ENCODE measurements around the gene CDKL1.

The CDKL1 gene

DNA sequence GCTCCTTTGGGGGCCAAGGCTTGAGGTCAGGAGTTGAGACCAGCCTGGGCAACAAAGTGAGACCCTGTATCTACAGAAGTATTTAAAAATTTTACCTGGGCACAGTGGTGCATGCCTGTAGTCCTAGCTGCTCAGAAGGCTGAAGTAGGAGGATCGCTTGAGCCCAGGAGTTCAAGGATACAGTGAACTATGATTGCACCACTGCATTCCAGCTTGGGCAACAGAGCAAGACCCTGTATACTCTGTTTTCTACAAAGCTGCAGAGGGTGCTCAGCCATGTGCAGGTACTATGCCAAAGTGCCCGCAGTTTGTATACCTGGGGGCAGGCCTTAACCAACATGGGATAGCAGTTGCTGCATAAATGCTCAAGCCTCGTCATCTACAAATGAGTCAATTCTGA is 26.8 kb upstream of the CDKL1 start:
- no peak overlapping the region for H3K4me3 ChIP-seq (ENCODE audit: low read depth, low read length)
- TF ChIP-seq CTCF (IDR thresholded peaks at IDR 0.05; ENCODE audit: low read depth, low read length) (no peak), MAX (IDR thresholded peaks at IDR 0.05; ENCODE audit: low read depth, low read length) (no peak), POLR2A (IDR thresholded peaks at IDR 0.05; ENCODE audit: extremely low read depth, insufficient read length) (no peak), MYC (IDR thresholded peaks at IDR 0.05; ENCODE audit: low read depth, low read length) (no peak)
- no peak for DNase-seq (ENCODE audit: low read depth)

- TF ChIP-seq POLR2A (IDR thresholded peaks at IDR 0.05; ENCODE audit: extremely low read depth, insufficient read length) (no peak), CTCF (IDR thresholded peaks at IDR 0.05; ENCODE audit: low read depth, low read length) (no peak), MAX (IDR thresholded peaks at IDR 0.05; ENCODE audit: low read depth, low read length) (no peak), MYC (IDR thresholded peaks at IDR 0.05; ENCODE audit: low read depth, low read length) (no peak)
- H3K4me3 ChIP-seq (ENCODE audit: low read depth, low read length), result no peak overlapping the region
- DNase-seq (ENCODE audit: low read depth), result no peak
These were observed 24.8 kb upstream of the CDKL1 start for GRCh38 chr14:50421499-50421898.

DNA sequence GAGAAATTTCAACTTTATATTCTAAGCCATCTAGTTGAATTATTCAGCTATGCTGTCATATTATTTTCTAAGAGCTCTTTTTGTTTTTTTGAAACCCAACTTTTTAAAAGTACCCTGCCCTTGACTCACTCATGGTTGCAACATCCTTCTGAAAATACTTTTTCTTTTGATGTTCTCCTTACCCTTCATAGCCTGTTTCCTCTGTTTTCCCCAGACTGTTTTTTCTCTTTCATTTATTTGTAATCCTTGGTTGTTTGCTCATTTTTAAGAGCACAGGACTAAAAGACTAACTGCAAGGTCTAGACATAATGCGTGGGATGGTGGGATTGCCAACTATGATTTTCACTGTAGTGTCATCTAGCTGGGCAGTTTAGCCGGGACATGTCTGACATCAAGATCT is 21.2 kb upstream of the CDKL1 start:
- H3K4me3 ChIP-seq (ENCODE audit: low read depth, low read length), result no peak overlapping the region
- no peak for TF ChIP-seq MAX (IDR thresholded peaks at IDR 0.05; ENCODE audit: low read depth, low read length)
- no peak for TF ChIP-seq MYC (IDR thresholded peaks at IDR 0.05; ENCODE audit: low read depth, low read length)
- no peak for TF ChIP-seq CTCF (IDR thresholded peaks at IDR 0.05; ENCODE audit: low read depth, low read length)
- no peak for TF ChIP-seq POLR2A (IDR thresholded peaks at IDR 0.05; ENCODE audit: extremely low read depth, insufficient read length)
- DNase-seq (ENCODE audit: low read depth), result no peak

DNA sequence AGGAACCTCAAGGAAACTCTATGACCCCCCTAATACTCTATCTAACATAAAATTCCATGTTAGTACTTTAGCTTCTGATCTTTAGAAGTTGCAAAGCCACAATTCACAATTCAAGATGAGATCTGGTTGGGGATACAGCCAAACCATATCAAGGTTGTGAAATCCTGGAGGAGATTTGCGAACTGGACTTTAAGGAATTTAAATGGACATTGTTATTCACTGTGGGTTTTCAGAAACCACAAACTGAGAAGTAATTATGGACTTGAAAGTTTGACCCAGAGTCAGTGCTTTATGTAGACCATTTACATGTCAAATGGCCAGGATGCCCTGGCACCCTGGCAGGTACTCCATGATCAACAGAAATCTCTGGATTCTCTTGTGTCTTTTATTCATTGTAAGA is 14.2 kb upstream of the CDKL1 start:
- no peak overlapping the region for H3K4me3 ChIP-seq (ENCODE audit: low read depth, low read length)
- TF ChIP-seq MYC (IDR thresholded peaks at IDR 0.05; ENCODE audit: low read depth, low read length), result no peak
- TF ChIP-seq MAX (IDR thresholded peaks at IDR 0.05; ENCODE audit: low read depth, low read length), result no peak
- TF ChIP-seq CTCF (IDR thresholded peaks at IDR 0.05; ENCODE audit: low read depth, low read length), result no peak
- TF ChIP-seq POLR2A (IDR thresholded peaks at IDR 0.05; ENCODE audit: extremely low read depth, insufficient read length), result no peak
- no peak for DNase-seq (ENCODE audit: low read depth)

DNA sequence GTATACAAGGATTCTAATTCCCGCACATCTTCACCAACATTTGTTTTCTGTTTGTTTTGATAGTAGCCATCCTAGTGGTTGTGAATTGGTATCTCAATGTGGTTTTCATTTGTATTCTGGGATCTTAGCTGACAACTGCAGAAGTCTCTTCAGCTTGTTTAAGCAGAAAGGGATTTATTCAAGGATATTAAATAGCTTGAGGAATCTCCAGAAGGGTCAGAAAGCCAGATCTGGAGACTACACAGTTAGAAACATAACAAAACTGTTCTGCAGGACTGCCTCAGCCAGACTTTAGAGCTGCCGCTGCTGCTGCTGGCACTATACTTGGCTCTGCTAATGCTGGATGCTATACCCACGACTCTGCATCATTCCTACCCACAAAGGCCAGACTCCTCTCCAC is 13.4 kb upstream of the CDKL1 start:
- H3K4me3 ChIP-seq (ENCODE audit: low read depth, low read length), result no peak overlapping the region
- no peak for DNase-seq (ENCODE audit: low read depth)
- no peak for TF ChIP-seq POLR2A (IDR thresholded peaks at IDR 0.05; ENCODE audit: extremely low read depth, insufficient read length)
- no peak for TF ChIP-seq MAX (IDR thresholded peaks at IDR 0.05; ENCODE audit: low read depth, low read length)
- no peak for TF ChIP-seq MYC (IDR thresholded peaks at IDR 0.05; ENCODE audit: low read depth, low read length)
- TF ChIP-seq CTCF (IDR thresholded peaks at IDR 0.05; ENCODE audit: low read depth, low read length), result no peak

Data from NB4 (cell line).